Esophagus muscularis mucosa (tissue), 4 donors: ENCODE measurements around the gene KLRG1. TPM values are rescaled to one million over a fixed set of nuclear protein-coding genes. Genes with fewer than 3 reads are reported as not detected.

Source experiments
- DNase-seq: peaks from one replicate; pipeline ENCODE4 v3.0.0-alpha.2; 2017; ENCODE audit errors: extremely low spot score
- H3K27ac ChIP-seq, 4 donors: fragments of 200-600 bp; sonication (generic); replicated peaks in 1 of 4; 1 replicate in 3 of 4; 2 replicates in 1 of 4; pipeline ENCODE4 v1.5.1; 2016 to 2019; ENCODE audit warnings: mild to moderate bottlenecking in 1 of 4
- H3K27me3 ChIP-seq, 4 donors: fragments of 200-600 bp; sonication (generic); one replicate each; pipeline versions ENCODE4 v1.5.1 to v1.6.0; 2016 to 2019
- H3K36me3 ChIP-seq, 4 donors: fragments of 200-600 bp; sonication (generic); one replicate each; pipeline ENCODE4 v1.5.1; 2016 to 2019
- H3K4me1 ChIP-seq, 4 donors: fragments of 200-600 bp; sonication (generic); one replicate each; pipeline ENCODE4 v1.5.1; 2016 to 2019
- H3K4me3 ChIP-seq, 4 donors: fragments of 200-600 bp; sonication (generic); 1 replicate in 2 of 4; 2 replicates in 2 of 4; pipeline ENCODE4 v1.5.1; 2016 to 2019; ENCODE audit warnings: mild to moderate bottlenecking in 4 of 4, moderate library complexity in 1 of 4
- H3K9me3 ChIP-seq, 4 donors: fragments of 200-600 bp; sonication (generic); 1 replicate in 3 of 4; 2 replicates in 1 of 4; pipeline ENCODE4 v1.5.1; 2016 to 2019
- EP300 ChIP-seq: sonication (generic); formaldehyde crosslinking; IDR thresholded peaks from one replicate; pipeline ENCODE4 v1.6.1; 2017; ENCODE audit warnings: antibody characterized with exemption
- POLR2A ChIP-seq: fragments of 450-650 bp; IDR thresholded peaks from one replicate; pipeline ENCODE4 v1.6.1; 2017; ENCODE audit warnings: antibody characterized with exemption, moderate library complexity, mild to moderate bottlenecking, low read depth
- POLR2AphosphoS5 ChIP-seq, 2 donors: sonication (generic); formaldehyde crosslinking; IDR thresholded peaks; one replicate each; pipeline ENCODE4 v1.6.1; 2017; ENCODE audit warnings: antibody characterized with exemption in 2 of 2
- WGBS: methylation state at CpG from one replicate; pipeline ENCODE4 v1.1.5; 2018; 5-methylcytosine and 5-hydroxymethylcytosine counted together
- intact Hi-C: fragments of 100-400 bp; cut with DNase I; formaldehyde crosslinking; loops from one replicate; pipeline ENCODE4 v1.15.1; 2023
- total RNA-seq, 4 donors: library from RNA; depleted of rRNA; stranded (reverse); fragments of >200 nt; gene quantifications; one replicate each; pipeline versions ENCODE4 v1.1.0 to v1.2.1, GENCODE V29; 2016
- TF ChIP-seq, protein P1 (sequence below), 3 experiments: fragments of 200-600 bp in 2 of 3; fragments of 450-650 bp in 1 of 3; sonication (generic) in 2 of 3; IDR thresholded peaks; one replicate each; pipeline ENCODE4 v1.5.1; 2017 to 2019; ENCODE audit warnings: antibody characterized with exemption in 3 of 3, mild to moderate bottlenecking in 2 of 3, moderate library complexity in 1 of 3

KLRG1 gene
- total RNA-seq, 4 donors from 2014 or later, result 1.5 to 2.2 (median 1.8) TPM

DNA sequence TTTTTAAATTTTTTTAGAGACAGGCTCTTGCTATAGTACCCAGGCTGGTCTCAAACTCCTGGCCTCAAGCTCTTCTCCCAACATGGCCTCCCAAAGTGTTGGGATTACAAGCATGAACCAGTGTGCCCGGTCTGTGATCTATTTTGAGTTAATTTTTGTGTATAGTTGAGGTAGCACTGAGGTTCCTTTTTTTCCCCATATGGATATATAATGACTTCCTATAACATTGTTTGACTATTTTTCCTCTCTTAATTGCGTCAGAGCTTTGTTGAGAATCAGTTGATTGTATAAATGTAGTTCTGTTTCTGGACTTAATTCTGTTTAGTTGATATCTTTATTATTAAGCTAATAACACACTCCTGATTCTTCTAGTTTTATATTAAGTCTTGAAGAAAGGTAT, 31.3 kb upstream of the KLRG1 start:
- DNase-seq, result no peak
- Histone ChIP-seq H3K27ac (no peak overlapping the region), H3K4me3 (no peak overlapping the region), H3K9me3 (no peaks in the 10 kb centered on the region), H3K4me1 (no peaks in the 10 kb centered on the region), H3K36me3 (peaks cover 0 to 6% (median 0%) of the 10 kb centered on the region in 4 donors), H3K27me3 (no peaks in the 10 kb centered on the region)
- 68% methylated on average over 2 of the region's 2 CpGs for WGBS
- intact Hi-C loops, result no loop called here
- TF ChIP-seq, protein P1, sequence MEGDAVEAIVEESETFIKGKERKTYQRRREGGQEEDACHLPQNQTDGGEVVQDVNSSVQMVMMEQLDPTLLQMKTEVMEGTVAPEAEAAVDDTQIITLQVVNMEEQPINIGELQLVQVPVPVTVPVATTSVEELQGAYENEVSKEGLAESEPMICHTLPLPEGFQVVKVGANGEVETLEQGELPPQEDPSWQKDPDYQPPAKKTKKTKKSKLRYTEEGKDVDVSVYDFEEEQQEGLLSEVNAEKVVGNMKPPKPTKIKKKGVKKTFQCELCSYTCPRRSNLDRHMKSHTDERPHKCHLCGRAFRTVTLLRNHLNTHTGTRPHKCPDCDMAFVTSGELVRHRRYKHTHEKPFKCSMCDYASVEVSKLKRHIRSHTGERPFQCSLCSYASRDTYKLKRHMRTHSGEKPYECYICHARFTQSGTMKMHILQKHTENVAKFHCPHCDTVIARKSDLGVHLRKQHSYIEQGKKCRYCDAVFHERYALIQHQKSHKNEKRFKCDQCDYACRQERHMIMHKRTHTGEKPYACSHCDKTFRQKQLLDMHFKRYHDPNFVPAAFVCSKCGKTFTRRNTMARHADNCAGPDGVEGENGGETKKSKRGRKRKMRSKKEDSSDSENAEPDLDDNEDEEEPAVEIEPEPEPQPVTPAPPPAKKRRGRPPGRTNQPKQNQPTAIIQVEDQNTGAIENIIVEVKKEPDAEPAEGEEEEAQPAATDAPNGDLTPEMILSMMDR (IDR thresholded peaks at IDR 0.05), result no peak

DNA sequence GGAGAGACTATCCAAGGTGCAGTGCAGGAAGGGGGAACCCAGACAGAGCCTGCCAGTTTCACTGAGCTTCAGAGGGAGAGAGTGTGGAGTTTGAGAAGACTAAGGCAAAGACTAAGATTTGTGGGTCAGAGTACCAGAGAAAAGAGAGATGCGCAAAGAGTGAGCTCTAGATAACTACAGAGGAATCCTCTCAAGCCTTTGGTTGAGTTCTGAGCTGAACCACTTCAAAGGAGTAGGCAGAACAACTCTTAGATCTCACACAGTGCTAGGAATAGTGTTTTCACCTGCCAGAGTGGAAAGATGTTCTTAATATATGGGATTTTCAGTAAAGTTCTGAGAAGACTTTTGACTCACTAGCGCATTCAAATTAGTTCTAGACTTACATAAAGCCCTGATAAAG, 29.2 kb upstream of the KLRG1 start:
- TF ChIP-seq POLR2A (no peak), EP300 (no peak), POLR2AphosphoS5 (IDR thresholded peaks at IDR 0.05) (no peak)
- TF ChIP-seq, protein P1 (IDR thresholded peaks at IDR 0.05), result no peak
- WGBS, result 97% methylated on average over 2 of the region's 2 CpGs
- no peaks in the 10 kb centered on the region for H3K9me3 ChIP-seq
- peaks cover 0 to 6% (median 0%) of the 10 kb centered on the region in 4 donors for H3K36me3 ChIP-seq
- intact Hi-C loops, result no loop called here
- no peak overlapping the region for H3K27ac ChIP-seq
- no peaks in the 10 kb centered on the region for H3K4me1 ChIP-seq
- no peak for DNase-seq
- no peak overlapping the region for H3K4me3 ChIP-seq
- H3K27me3 ChIP-seq, result no peaks in the 10 kb centered on the region

DNA sequence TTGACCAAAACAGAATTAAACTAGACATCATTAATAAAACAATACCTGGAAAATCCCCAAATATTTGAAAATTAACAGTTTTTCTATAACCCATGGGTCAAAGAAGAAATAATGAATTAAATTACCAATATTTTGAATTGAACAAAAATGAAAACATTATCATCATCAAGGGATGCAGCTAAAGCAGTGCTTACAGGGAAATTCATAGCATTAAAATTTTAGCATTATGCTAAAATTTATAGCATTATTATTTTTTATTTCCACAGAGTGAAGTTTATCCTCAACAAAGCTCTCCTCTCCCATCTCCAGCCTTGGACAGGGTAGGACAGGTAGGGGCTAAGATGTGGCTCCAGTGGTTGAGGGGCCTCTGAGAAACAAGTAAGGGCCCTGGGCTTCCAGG, 20.6 kb upstream of the KLRG1 start:
- intact Hi-C loops, result no loop called here
- no peak overlapping the region for H3K4me3 ChIP-seq
- no peak for DNase-seq
- no peaks in the 10 kb centered on the region for H3K36me3 ChIP-seq
- H3K4me1 ChIP-seq, result no peaks in the 10 kb centered on the region
- H3K27ac ChIP-seq, result no peak overlapping the region
- H3K9me3 ChIP-seq, result peaks cover 0 to 30% (median 24%) of the 10 kb centered on the region in 4 donors
- H3K27me3 ChIP-seq, result no peaks in the 10 kb centered on the region
- TF ChIP-seq EP300 (no peak), POLR2AphosphoS5 (IDR thresholded peaks at IDR 0.05) (no peak), POLR2A (no peak)
- TF ChIP-seq, protein P1 (IDR thresholded peaks at IDR 0.05), result no peak

DNA sequence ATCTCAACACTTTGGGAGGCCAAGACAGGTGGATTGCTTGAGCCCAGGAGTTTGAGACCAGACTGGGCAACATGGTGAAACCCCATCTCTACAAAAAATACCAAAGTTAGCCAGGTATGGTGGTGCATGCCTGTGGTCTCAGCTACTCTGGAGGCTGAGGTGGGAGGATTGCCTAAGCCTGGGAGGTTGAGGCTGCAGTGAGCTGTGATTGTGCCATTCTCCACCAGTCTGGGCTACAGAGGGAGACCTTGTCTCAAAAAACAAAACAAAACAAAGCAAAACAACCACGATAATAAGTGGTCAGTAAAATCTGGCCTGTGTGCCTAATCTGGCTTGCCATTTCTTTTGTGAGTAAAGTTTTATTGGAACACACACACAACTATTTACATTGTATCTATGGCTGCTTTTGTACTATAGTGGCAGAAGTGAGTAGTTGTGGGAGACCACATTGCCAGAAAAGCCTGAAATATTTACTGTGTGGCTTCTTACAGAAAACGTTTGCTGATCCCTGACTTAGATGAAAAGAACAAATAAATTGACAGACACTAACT, 19.4 kb upstream of the KLRG1 start:
- H3K36me3 ChIP-seq, result no peaks in the 10 kb centered on the region
- no peaks in the 10 kb centered on the region for H3K27me3 ChIP-seq
- H3K4me3 ChIP-seq, result no peak overlapping the region
- intact Hi-C loops, result no loop called here
- DNase-seq, result no peak
- H3K9me3 ChIP-seq, result peaks cover 0 to 39% (median 26%) of the 10 kb centered on the region in 4 donors
- TF ChIP-seq POLR2AphosphoS5 (IDR thresholded peaks at IDR 0.05), result no peak
- TF ChIP-seq, protein P1 (IDR thresholded peaks at IDR 0.05), result no peak
- TF ChIP-seq EP300, result no peak
- TF ChIP-seq POLR2A, result no peak
- H3K27ac ChIP-seq, result no peak overlapping the region
- WGBS, result 54% methylated on average over 2 of the region's 2 CpGs
- H3K4me1 ChIP-seq, result no peaks in the 10 kb centered on the region

DNA sequence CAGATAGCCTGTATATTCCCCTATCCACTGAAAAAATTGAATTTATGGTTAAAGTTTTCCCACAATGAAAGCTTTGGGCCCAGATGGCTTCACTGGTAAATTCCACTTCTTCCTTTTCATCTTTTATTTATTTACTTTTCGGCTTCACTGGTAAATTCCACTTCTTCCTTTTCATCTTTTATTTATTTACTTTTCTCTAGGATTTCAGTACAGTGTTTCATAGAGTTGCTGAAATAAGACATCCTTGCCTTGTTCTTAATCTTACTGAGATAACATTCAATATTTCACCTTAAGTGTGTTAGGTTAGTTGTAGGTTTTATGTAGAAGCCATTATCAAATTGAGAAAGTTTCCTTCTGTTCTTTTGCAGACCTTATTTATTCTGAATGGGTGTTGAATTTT, 18.9 kb upstream of the KLRG1 start:
- peaks cover 0 to 39% (median 26%) of the 10 kb centered on the region in 4 donors for H3K9me3 ChIP-seq
- no peak overlapping the region for H3K27ac ChIP-seq
- 13% methylated on average over 1 of the region's 1 CpG for WGBS

More for the DNA sequence above, 18.9 kb upstream of the KLRG1 start:
- intact Hi-C loops, result no loop called here
- no peaks in the 10 kb centered on the region for H3K4me1 ChIP-seq
- H3K27me3 ChIP-seq, result no peaks in the 10 kb centered on the region
- no peak for DNase-seq
- H3K36me3 ChIP-seq, result no peaks in the 10 kb centered on the region
- H3K4me3 ChIP-seq, result no peak overlapping the region
- TF ChIP-seq, protein P1 (IDR thresholded peaks at IDR 0.05), result no peak
- no peak for TF ChIP-seq POLR2A
- no peak for TF ChIP-seq POLR2AphosphoS5 (IDR thresholded peaks at IDR 0.05)
- no peak for TF ChIP-seq EP300
